CD4-positive, alpha-beta T cell treated with Interleukin-2 at 100 ng/mL for 4 hours (primary cell): ENCODE measurements around the gene SH3BP4.

Source experiments
- DNase-seq: peaks from one replicate; pipeline ENCODE4 v3.0.0-alpha.2; 2020; ENCODE audit warnings: low spot score

Gene SH3BP4

DNA sequence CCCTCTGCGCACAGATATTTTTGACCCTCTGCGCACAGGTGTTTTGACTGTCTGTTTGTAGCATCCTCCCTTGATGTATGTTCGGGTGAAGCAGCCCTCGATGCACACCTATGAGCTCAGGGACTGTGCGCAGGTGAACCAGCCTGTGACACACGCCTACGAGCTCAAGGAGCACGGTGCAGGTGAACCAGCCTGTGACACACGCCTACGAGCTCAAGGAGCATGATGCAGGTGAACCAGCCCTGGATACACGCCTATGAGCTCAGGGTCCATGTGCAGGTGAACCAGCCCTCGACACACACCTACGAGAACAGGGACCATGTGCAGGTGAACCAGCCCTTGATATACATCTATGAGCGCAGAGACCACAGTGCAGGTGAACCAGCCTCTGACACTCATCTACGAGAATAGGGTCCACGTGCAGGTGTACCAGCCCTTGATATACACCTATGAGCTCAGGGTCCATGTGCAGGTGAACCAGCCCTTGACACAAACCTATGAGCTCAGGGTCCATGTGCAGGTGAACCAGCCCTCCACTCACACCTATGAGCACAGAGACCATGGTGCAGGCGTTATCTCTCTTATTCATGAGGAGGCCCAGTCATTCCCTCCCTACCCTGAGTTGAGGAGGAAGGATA is 33.9 kb downstream of the SH3BP4 start:
- DNase-seq = no peak

GRCh38 chr2:234986390-234986789 is 34.6 kb downstream of the SH3BP4 start:
- DNase-seq = no peak

- DNase-seq = no peak
Measured at GRCh38 chr2:234986876-234987720, 35.3 kb downstream of the SH3BP4 start.

DNA sequence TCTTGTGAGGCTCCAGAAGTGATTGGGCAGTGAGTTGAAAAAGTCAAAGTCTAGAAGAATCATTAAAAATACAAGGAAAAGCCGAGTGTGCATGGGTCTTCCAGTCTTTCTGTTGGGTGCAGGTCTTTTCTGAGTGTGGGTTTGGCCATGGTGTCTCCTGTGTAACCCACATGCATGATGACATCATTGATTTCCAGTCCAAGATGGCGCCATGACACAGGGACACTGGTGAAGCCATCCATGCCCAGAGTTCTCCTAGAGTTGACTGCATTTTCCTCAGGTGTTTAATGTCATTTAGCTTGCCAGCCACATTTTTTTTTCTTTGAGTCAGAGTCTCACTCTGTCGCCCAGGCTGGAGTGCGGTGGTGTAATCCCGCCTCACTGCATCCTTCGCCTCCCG is 35.9 kb downstream of the SH3BP4 start:
- no peak for DNase-seq

GRCh38 chr2:234988491-234988890 is 36.7 kb downstream of the SH3BP4 start:
- DNase-seq = no peak

DNA sequence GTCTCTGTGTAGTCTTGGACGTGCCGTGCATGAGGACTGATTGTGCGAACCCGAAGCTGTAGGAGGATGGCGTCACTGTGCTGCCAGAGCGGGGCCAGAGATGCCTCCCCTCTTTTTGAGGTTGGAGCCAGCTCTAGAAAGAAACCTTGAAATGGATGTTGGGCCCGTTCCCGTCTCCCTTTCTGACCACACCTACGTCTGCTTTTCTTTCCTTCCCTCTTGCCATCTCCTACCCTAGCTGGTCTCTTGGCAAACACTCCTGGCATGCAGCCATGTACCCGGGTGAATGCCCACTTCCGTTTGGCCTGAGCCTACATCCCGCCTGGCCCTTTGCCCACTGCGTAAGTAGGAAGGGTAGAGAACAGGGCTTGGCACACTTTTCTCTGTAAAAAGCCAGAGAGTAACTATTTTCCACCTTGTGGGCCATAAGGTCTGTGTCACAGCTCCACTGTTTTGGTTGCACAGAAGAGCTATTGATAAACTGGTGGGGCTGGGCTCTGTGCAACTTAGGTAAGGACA is 37.4 kb downstream of the SH3BP4 start:
- no peak for DNase-seq

DNA sequence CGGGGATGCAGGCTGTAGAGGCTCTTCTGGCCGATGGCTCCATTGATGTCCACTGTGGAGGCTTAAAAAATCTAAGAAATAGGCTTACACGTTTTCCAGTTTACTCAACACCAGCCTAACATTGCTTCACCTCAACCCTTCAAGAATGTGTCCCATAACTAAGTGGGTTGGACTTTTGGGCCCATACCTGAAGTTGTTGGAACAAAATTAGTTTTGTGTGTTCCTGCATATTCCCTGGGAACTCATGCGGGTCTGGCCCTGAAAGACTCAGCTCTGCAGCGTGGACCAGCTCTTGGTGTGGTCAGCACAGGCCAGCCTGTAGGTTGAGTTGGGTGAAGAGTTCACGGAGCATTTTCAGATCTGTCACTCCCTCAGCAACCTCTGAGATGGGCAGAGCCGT is 38.5 kb downstream of the SH3BP4 start:
- DNase-seq = no peak

- no peak for DNase-seq
Measured at GRCh38 chr2:234991290-234991689, 39.5 kb downstream of the SH3BP4 start.

DNA sequence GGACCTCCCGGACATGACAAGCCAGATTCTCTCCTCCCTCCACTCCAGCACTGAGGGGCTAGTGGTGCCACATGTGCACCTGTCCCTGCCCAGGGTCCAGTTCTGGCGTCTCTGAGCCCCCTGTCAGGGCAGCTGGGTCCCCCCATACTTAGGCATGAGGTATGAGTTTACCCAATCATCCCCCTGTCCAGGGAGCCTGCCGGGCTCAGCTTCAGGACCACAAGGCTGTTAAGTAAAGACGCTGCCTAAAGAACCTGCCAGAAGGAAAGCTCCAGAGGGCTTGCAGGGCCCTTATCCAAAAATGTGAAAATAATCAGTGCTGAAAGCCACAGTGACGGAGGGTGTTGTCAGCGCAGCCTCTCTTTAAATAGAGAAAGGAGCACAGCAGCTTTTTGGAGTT is 40.0 kb downstream of the SH3BP4 start:
- no peak for DNase-seq

GRCh38 chr2:234992196-234992595 is 40.4 kb downstream of the SH3BP4 start:
- no peak for DNase-seq

- no peak for DNase-seq
Measured at GRCh38 chr2:234992624-234993349, 41.0 kb downstream of the SH3BP4 start.

GRCh38 chr2:234993541-234993981 is 41.7 kb downstream of the SH3BP4 start:
- DNase-seq = no peak

DNA sequence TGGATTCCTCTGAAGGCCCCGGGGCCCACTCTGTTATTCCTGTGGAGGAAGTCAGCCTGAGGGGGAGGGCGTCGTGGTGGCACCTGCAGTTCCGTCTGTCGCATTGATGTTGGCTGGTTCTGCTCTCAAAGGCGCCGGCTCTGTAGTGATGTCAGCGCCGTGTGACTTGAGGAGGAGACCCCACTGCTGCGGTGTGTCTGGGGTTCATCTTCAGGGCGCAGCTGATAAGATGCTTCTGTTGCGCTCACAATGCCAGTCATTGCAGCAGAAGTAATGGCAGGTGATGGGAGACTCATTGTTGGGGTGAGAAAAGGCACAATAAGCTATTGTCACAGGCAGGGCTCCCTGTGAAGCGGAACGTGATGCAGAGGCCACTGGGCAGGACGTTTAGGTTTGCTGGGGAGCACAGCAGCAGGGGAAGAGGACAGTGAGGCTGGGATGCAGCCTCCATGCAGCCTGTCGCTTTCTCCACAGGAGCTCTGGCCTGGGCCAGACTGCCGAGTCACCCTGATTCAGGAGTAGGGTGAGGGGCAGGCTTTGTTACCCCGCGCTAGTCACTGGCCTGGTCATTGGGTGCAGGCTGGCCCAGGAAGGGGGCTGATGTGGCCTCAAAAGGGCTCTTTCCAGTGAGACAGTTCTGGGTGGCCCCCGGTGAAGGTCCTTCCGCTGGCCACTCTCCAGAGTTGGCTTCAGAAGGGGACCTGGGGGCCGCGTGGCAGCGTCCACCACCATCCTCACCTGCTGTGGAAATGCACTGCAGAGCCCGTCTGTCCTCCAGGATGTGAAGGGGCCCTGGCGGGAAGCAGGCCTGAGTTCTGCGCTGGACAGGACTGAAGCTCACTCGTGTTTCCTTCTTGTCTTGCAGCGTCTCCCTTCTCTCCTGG is 42.9 kb downstream of the SH3BP4 start:
- no peak for DNase-seq

DNA sequence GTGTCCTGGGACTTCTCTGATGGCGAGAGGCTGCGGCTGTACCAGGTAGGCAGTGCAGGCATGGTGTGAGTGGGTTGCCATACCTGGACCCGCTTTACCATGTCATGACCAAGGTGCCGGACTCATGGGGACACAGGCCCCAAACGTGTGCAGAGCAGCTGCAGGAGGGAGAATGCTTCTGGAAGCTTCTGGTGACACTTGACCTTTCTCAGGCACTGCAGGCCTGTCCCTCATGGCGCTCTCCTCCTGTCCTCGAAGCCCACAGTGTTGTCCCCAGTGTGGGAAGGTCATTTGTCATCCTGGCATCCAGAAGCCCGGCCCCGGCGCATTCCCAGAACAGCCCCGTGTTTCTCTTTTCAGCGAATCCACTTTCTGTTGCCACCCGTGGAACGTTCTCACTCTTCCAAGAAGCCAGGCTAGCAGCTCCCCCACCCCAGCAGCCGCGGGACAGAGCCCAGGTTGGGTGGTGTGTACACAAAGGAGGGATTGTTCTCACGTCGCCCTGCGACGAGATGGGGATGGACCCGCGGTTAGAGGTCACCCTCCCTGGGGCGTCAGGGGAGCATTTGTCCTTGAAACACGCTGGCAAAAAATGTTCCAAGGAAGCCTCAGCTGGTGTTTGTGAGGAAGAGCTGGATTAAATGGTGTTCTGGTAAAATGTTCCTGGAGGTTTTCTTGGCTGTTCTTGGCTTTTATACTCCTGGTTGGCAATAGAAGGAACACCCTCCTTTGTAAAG is 43.7 kb downstream of the SH3BP4 start:
- no peak for DNase-seq

GRCh38 chr2:234996069-234996940 is 44.5 kb downstream of the SH3BP4 start:
- no peak for DNase-seq

- DNase-seq = no peak
Measured at GRCh38 chr2:234996941-234997270, 45.1 kb downstream of the SH3BP4 start.

GRCh38 chr2:234997389-234997788 is 45.6 kb downstream of the SH3BP4 start:
- DNase-seq = no peak

GRCh38 chr2:234998404-234999211 is 46.8 kb downstream of the SH3BP4 start:
- DNase-seq = no peak

DNA sequence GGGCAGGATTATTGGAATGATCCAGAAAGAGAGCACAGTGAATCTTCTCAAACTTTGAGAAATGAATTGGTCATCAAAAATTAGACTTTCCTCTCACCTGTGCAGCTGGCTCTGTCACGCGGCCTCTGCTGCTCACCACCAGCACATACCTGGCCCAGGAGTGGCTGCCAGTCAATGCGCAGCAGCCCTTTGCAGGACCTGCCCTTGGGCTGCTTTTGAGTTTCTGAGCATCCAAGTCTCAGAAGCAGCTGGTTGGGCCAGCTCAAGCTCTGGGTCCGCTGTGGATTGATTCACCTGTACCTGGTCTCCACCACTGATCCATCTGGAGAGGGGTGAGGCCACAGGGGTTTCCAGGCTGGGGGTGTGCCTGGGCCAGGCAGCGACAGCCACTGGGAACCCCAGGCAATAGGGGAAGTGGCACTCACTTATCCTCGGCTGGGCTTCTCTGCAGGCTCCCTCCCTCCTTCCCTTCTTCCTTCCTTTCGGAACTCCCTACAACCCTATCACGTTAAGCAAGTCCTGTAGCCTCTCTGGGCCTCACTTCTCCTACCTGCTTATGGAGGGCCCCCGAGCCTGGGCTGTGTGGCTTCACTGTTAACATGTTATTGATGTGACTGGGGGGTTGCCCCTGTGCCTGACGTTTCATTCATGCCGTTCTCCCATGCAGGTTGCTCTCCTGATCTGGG is 48.1 kb downstream of the SH3BP4 start:
- DNase-seq = no peak
